Measurements from ENCODE around the gene NUB1. TPM values are rescaled to one million over a fixed set of nuclear protein-coding genes. Genes with fewer than 3 reads are reported as not detected.

NUB1 gene
- total RNA-seq, 3 donors from 2014 or later, result 25.9 to 26.9 (median 26.5) TPM

DNA sequence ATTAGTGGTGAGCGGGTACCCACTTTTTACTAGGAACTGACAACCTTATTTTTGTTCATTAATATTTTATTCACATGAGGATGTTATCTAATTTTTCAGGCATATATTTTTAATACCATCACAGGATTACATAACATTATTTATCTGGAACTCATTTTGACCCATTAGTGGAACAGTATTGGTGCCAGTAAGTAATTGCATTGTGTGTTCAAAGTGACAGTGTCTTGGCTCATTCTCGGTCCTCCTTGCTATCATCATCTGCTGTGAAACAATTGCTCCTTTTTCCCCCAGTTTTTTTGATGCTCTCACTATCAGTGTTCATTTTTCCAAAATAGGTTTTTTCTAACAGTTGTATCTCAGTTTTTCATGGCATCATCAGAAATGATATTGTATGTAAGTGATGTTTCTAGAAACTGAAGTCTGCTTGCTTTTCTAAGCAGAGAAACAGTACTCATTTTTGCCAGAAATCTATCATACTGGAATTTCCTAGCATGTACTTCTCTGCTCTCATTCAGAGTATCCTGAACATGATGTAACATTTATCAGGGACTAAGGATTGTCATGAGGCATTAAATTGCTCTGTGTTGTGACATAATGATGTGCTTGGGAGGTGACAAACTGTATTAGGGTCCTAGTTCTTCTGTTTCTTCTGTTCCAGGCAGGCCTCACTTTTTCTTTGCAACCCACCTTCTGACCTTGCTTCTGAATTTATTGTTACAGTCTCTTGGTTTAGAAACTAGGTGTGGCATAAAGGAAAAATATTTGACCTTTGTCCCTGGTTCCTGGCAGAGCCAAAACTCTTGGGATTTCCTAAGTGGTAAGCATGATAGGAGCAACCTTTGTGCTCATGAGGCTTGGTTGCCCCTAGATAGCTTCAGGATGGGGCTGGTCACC, 4.2 kb downstream of the NUB1 start:
- H3K9me3 Mint-ChIP-seq, result no peaks in the 10 kb centered on the region
- H3K36me3 Mint-ChIP-seq (ENCODE audit: insufficient read depth), result peaks cover 12% of the 10 kb centered on the region
- no peaks in the 10 kb centered on the region for H3K27me3 Mint-ChIP-seq (ENCODE audit: low read depth)
- no peak for ATAC-seq
- H3K4me3 Mint-ChIP-seq, result no peak overlapping the region
- DNase-seq, result no peak
- H3K4me1 Mint-ChIP-seq (ENCODE audit: low read depth), result peaks cover 45% of the 10 kb centered on the region

DNA sequence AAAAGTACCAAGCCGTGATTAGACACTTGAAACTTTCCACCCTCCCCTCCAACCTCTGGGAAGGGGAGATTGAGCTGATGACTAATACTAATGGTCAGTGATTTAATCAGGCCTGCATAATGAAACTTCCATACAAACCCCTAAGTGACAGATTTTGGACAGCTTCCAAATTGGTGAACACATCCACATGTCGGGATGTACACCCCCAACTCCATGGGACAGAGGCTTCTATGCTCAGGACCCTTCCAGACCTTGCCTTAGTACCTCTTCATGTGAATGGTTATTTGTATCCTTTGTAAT, 4.8 kb downstream of the NUB1 start:
- H3K4me1 Mint-ChIP-seq (ENCODE audit: low read depth), result peaks cover 48% of the 10 kb centered on the region
- H3K4me3 Mint-ChIP-seq, result no peak overlapping the region
- H3K9me3 Mint-ChIP-seq, result no peaks in the 10 kb centered on the region
- peaks cover 12% of the 10 kb centered on the region for H3K36me3 Mint-ChIP-seq (ENCODE audit: insufficient read depth)
- no peaks in the 10 kb centered on the region for H3K27me3 Mint-ChIP-seq (ENCODE audit: low read depth)
- DNase-seq, result no peak
- ATAC-seq, result no peak

DNA sequence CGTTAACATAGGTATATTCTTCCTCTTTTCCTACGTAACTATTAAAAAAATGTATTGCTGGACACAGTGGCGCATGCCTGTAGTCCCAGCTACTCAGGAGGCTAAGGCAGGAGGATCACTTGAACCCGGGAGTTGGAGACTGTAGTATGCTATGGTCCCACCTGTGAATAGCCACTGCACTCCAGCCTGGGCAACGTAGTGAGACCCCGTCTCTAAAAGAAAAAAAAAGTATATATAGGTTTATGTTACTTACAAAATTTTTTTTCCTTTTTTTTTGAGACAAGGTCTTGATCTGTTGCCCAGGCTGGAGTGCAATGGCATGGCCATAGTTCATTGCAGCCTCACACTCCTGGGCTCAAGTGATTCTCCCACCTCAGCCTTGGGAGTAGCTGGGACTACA, 5.6 kb downstream of the NUB1 start:
- no peak for ATAC-seq
- peaks cover 56% of the 10 kb centered on the region for H3K4me1 Mint-ChIP-seq (ENCODE audit: low read depth)

DNA sequence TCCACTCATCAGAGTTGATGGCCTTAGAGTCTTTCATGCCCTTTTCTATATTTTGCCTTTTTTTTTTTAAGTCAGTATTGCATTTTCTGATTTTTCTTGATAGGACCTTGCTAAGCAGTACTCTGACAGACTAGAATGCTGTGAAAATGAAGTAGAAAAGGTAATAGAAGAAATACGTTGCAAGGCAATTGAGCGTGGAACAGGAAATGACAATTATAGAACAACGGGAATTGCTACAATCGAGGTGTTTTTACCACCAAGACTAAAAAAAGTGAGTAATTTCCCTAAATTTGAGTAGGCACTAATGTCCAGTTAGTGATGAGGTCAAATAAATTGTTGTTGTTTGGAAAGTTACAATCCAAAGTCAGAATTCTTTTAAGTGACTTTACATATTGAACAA, 7.4 kb downstream of the NUB1 start:
- peaks cover 18% of the 10 kb centered on the region for H3K36me3 Mint-ChIP-seq (ENCODE audit: insufficient read depth)
- H3K9me3 Mint-ChIP-seq, result no peaks in the 10 kb centered on the region
- H3K4me3 Mint-ChIP-seq, result peak overlapping the region; percentile 73
- ATAC-seq, result no peak
- no peak for DNase-seq
- peaks cover 56% of the 10 kb centered on the region for H3K4me1 Mint-ChIP-seq (ENCODE audit: low read depth)
- H3K27me3 Mint-ChIP-seq (ENCODE audit: low read depth), result no peaks in the 10 kb centered on the region

More for the DNA sequence above, 5.6 kb downstream of the NUB1 start:
- Mint-ChIP-seq H3K9me3 (no peaks in the 10 kb centered on the region), H3K36me3 (ENCODE audit: insufficient read depth) (peaks cover 12% of the 10 kb centered on the region), H3K27me3 (ENCODE audit: low read depth) (no peaks in the 10 kb centered on the region), H3K4me3 (no peak overlapping the region)
- no peak for DNase-seq

DNA sequence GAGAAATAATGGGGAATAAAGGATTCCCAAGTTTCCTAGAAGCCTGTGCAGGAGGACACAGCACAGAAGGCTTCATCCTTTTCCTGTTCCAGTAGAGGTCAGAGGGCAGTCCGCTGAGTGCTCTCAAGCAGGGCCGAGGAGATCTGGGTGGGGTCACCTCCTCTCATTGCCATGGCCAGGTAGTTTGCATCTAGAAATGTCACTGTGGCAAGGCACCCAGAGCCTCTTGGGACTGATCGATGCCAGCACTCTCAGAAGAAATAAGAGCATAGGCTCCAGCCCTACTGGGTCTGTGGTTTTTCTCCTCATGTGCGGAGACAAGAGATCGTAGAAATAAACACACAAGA, 7.9 kb downstream of the NUB1 start:
- ATAC-seq, result peak; percentile 31
- Mint-ChIP-seq H3K4me1 (ENCODE audit: low read depth) (peaks cover 58% of the 10 kb centered on the region), H3K36me3 (ENCODE audit: insufficient read depth) (peaks cover 18% of the 10 kb centered on the region), H3K9me3 (no peaks in the 10 kb centered on the region), H3K27me3 (ENCODE audit: low read depth) (no peaks in the 10 kb centered on the region), H3K4me3 (peak overlapping the region; percentile 73)
- no peak for DNase-seq

DNA sequence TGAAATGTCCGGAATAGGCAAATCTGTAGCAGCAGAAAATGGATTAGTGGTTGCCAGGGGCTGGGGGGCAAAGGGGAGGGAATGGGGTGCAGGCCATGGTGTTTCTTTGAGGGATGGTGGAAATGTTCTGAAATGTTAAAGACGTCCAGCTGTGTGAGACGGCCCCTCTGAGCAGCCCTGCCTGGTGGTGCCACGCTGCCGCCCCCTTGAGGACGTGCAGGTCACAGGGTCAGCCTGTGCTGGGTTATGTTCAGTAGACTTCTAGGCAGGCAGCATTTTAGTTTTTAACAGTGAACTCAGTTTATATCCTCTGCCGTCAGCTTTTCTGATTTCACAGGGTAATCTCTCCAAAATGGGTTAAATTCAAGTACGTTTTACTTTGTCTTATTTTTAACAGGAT, 9.4 kb downstream of the NUB1 start:
- Mint-ChIP-seq H3K9me3 (no peaks in the 10 kb centered on the region), H3K4me1 (ENCODE audit: low read depth) (peaks cover 51% of the 10 kb centered on the region)

DNA sequence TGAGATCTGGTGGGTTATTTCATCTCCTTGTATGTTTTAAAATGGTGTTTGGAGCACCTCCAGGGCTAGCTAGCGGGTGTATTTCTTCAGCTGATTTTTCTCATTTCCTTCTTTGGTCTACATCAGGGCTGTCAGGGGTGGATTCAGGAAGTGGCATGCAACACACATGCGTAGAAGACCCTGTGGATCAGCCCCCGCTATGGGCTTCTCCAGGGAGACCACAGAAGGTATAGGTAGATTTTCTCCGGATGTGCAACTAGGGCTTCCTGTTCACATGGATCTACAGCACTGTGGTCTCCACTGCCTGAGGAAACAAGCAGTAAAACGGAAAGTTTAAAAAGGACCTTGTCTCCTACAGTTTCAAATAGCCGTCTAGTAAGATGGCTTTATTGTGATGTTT, 10.4 kb downstream of the NUB1 start:
- ATAC-seq (peak; percentile 13 to 23), DNase-seq (peak; percentile 26)
- Mint-ChIP-seq H3K36me3 (ENCODE audit: insufficient read depth) (peaks cover 22% of the 10 kb centered on the region), H3K9me3 (no peaks in the 10 kb centered on the region), H3K27me3 (ENCODE audit: low read depth) (no peaks in the 10 kb centered on the region), H3K4me3 (peak overlapping the region; percentile 20), H3K4me1 (ENCODE audit: low read depth) (peaks cover 47% of the 10 kb centered on the region)

More for the DNA sequence above, 9.4 kb downstream of the NUB1 start:
- H3K36me3 Mint-ChIP-seq (ENCODE audit: insufficient read depth), result peaks cover 20% of the 10 kb centered on the region
- ATAC-seq (peak in 1 of 2 donors; percentile 18), DNase-seq (peak; percentile 34)
- no peaks in the 10 kb centered on the region for H3K27me3 Mint-ChIP-seq (ENCODE audit: low read depth)
- H3K4me3 Mint-ChIP-seq, result peak overlapping the region; percentile 59

DNA sequence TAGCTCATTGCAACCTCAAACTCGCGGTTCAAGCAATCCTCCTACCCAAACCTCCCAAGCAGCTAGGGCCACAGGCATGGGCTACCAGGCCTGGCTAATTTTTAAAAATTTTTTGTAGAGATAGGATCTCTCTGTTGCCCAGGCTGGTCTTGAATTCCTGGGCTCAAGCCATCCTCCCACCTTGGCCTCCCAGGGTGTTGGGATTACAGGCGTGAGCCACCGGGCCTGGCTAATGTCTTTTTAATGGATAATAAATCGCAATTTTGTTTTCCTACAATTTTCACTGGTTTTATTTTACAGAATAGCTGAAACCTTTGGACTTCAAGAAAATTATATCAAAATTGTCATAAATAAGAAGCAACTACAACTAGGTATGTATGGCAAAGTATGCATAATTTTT, 10.9 kb downstream of the NUB1 start:
- Mint-ChIP-seq H3K4me3 (no peak overlapping the region), H3K36me3 (ENCODE audit: insufficient read depth) (peaks cover 23% of the 10 kb centered on the region), H3K4me1 (ENCODE audit: low read depth) (peaks cover 47% of the 10 kb centered on the region), H3K9me3 (no peaks in the 10 kb centered on the region), H3K27me3 (ENCODE audit: low read depth) (no peaks in the 10 kb centered on the region)
- ATAC-seq (no peak), DNase-seq (no peak)

DNA sequence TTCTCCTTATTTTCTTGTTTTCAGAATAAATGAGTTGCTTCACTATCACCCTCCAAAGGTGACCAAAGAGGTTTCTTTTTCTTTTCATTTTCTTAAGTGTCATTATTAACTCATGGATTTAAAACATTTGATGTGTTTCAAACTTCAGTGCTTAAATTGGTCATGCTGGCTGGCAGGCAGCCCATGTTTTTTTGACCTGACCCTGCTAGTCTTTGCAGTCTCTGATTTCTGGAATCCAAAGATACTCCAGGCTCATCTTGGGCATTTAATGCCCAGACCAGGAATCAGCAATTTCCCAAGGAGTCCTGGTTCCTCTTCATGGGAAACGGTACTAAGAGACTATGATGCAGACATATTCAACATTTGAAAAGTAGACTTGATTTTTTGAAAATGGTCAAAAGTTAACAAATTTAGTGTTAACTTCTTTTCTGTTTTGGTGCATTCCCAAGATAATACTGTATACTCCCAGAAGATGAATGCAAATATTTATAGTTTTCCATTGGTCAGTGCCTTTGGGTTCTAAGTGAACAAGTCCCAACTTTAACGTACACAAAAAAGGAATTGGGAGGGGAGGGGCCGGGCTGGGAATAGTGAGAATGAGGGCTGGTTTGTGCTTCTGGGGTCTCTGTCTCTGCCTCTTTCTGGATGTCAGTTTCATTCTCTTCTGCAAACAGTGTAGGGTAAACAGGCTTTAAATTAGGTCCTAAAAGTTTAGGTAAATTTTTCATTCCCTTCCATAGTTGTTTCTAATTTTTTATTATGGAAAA, 19.8 kb downstream of the NUB1 start:
- Mint-ChIP-seq H3K4me3 (no peak overlapping the region), H3K36me3 (ENCODE audit: insufficient read depth) (peaks cover 37% of the 10 kb centered on the region), H3K9me3 (no peaks in the 10 kb centered on the region), H3K27me3 (ENCODE audit: low read depth) (no peaks in the 10 kb centered on the region), H3K4me1 (ENCODE audit: low read depth) (no peaks in the 10 kb centered on the region)
- ATAC-seq, result no peak
- DNase-seq, result no peak

DNA sequence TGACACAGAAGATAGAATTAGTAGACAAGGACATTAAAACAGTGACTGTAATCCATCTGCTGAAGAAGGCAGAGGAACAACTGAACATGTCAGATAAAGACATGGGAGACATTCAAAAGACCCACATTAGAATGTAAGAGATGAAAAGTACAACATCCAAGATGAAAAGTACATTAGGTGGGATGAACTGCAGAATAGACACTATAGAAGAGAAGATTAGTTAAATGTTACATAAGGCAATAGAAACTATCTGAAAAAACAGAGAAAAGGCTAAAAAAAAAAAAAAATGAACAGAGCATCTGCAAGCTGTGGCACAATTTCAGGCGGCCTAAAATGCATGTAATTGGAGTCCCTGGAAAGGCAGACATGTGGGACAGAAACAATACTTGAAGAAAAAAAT, 21.6 kb downstream of the NUB1 start:
- no peaks in the 10 kb centered on the region for H3K27me3 Mint-ChIP-seq (ENCODE audit: low read depth)
- peaks cover 34% of the 10 kb centered on the region for H3K36me3 Mint-ChIP-seq (ENCODE audit: insufficient read depth)
- no peak overlapping the region for H3K4me3 Mint-ChIP-seq
- DNase-seq (no peak), ATAC-seq (no peak)
- H3K4me1 Mint-ChIP-seq (ENCODE audit: low read depth), result peaks cover 6% of the 10 kb centered on the region
- no peaks in the 10 kb centered on the region for H3K9me3 Mint-ChIP-seq

DNA sequence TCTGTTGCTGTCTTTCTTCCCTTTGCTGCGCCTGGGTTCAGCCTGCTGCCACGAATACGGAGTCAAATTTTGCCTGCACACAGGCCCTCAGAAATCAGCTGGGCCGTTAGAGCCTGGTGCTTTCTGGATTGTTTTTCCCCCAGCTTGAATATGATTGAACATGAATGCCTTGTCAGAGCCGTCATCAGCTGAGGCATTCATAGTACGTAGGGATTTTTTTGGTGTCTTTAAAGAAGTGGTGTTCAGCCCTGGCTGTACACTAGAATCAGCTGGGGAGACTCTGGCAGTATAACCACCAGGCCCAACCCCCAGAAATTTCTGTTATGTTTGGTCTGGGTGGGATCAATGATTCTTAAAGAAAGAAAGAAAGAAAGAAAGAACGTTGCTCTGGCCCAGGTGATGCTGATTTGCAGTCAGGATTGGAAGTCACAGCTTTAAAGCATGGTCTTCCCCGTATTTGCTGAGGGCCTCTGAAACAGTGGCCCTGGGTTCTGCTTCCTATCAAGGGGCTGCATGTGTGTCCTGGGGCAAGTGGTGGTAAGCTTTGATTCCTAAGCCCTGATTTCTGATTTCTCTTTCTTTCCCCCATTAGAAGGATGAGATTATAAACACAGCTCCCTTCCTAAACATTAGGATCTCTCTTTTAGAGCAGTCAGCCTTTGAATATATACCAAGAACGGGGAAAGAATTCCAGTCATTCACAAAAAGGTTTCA, 24.7 kb downstream of the NUB1 start:
- Mint-ChIP-seq H3K9me3 (no peaks in the 10 kb centered on the region), H3K36me3 (ENCODE audit: insufficient read depth) (peaks cover 29% of the 10 kb centered on the region)

DNA sequence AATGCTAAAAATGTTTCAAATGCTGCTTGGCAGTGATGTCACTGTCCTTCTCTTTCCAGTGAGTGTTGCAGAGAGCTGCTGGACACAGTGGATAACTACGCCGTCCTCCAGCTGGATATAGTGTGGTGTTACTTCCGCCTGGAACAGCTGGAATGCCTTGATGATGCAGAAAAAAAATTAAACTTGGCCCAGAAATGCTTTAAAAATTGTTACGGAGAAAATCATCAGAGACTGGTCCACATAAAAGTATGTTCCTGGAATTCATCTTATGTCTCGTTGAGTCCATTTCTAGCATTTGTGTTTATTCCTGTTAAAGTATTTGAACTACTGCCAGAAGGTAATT, 25.2 kb downstream of the NUB1 start:
- ATAC-seq (no peak), DNase-seq (no peak)
- no peak overlapping the region for H3K4me3 Mint-ChIP-seq
- H3K4me1 Mint-ChIP-seq (ENCODE audit: low read depth), result peaks cover 12% of the 10 kb centered on the region
- peaks cover 28% of the 10 kb centered on the region for H3K36me3 Mint-ChIP-seq (ENCODE audit: insufficient read depth)
- no peaks in the 10 kb centered on the region for H3K27me3 Mint-ChIP-seq (ENCODE audit: low read depth)
- H3K9me3 Mint-ChIP-seq, result no peaks in the 10 kb centered on the region

More for the DNA sequence above, 24.7 kb downstream of the NUB1 start:
- ATAC-seq, result no peak
- no peak for DNase-seq
- Mint-ChIP-seq H3K4me3 (no peak overlapping the region), H3K4me1 (ENCODE audit: low read depth) (peaks cover 12% of the 10 kb centered on the region), H3K27me3 (ENCODE audit: low read depth) (no peaks in the 10 kb centered on the region)

DNA sequence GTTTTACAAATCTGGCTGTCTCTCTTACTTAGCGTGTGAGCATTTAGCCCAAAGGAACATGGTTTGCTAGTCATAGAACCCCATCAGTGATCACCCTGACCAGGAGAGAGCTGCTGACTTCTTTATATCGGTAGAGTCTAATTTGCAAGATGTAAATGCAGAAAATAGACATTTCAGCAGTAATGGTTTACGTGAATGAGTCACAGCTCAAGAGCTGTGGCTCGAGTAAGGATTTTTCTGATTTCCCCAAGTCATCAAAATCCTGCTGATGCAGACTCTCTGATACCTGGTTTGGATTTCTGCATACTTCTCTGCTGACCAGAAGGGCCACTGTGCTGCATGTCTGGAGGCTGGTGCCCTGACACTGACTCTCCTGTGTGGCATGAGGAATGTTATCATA, 25.7 kb downstream of the NUB1 start:
- DNase-seq, result no peak
- peaks cover 12% of the 10 kb centered on the region for H3K4me1 Mint-ChIP-seq (ENCODE audit: low read depth)
- no peak overlapping the region for H3K4me3 Mint-ChIP-seq
- peaks cover 25% of the 10 kb centered on the region for H3K36me3 Mint-ChIP-seq (ENCODE audit: insufficient read depth)
- no peaks in the 10 kb centered on the region for H3K27me3 Mint-ChIP-seq (ENCODE audit: low read depth)
- ATAC-seq, result no peak
- no peaks in the 10 kb centered on the region for H3K9me3 Mint-ChIP-seq

DNA sequence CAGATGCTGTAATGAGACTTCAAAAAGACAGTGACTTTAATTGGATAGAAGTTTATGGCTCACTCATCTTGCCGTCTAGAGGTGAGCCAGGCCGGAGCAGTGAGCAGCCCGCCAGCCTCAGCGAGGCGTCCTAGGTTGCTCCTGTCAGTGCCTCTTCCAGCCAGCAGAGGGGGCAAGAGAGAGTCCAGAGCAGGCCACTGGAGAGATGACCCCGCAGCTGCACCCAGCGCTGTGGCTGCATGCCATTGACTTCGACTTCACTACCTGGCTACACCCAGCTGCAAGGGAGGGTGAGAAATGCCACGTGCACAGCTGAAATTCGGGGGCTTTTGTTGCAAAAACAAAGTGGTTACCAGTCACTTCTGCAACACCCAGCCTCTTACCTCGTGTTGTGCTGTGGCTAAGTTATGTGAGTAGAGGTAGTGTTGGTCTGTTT, 26.5 kb downstream of the NUB1 start:
- Mint-ChIP-seq H3K27me3 (ENCODE audit: low read depth) (no peaks in the 10 kb centered on the region), H3K4me1 (ENCODE audit: low read depth) (peaks cover 12% of the 10 kb centered on the region), H3K36me3 (ENCODE audit: insufficient read depth) (peaks cover 16% of the 10 kb centered on the region), H3K9me3 (no peaks in the 10 kb centered on the region), H3K4me3 (no peak overlapping the region)
- DNase-seq, result peak; percentile 74
- peak; percentile 100 for ATAC-seq

Data from activated T-cell treated with anti-CD3 and anti-CD28 coated beads, Interleukin-2, amount 50 U/mL, for 4 hours (primary cell).